Loucy (cell line): Measurements from ENCODE around the gene EPG5.

Experiments
- CTCF ChIP-seq: fragments of 200-600 bp; sonication (generic); conservative IDR thresholded peaks from 2 replicates; pipeline ENCODE4 v1.5.1; 2014; ENCODE audit warnings: mild to moderate bottlenecking, antibody characterized with exemption, low read length
- EZH2phosphoT487 ChIP-seq: fragments of 200-600 bp; IDR thresholded peaks from 2 replicates; pipeline ENCODE4 v1.6.1; 2018; ENCODE audit warnings: antibody characterized with exemption, mild to moderate bottlenecking, moderate library complexity, borderline replicate concordance

DNA sequence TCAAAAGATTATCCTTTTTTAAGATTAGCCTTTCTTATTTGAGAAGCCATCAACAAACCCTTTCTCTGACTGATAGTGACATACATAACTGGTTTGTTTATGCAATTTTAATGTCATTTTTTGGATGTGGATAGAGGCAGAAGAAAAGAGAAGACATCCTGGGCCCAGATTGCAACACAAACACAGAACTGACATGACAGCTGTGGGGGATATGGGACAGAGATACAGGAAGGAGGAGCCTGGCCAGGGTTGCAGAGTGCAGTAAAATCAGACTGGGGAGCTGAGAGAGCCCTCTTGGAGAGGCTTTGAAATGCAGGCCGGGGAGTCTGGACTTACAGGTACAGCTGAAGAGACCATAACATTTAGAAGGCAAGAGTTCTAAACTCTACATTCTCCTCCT is 76.5 kb downstream of the EPG5 start:
- TF ChIP-seq CTCF (no peak), EZH2phosphoT487 (no peak)
